GM12878 (cell line): ENCODE results near the gene MICAL3. TPM values are rescaled to one million over a fixed set of nuclear protein-coding genes. Genes with fewer than 3 reads are reported as not detected.
A peak's percentile ranks its signal among the peaks of the same experiment; 100 is the strongest.

Experiments
- BCL11A ChIP-seq: IDR thresholded peaks from 2 replicates; pipeline ENCODE4 v1.6.1; 2011; ENCODE audit warnings: low read depth, low read length
- CBX3 ChIP-seq: fragments of 200-600 bp; sonication (generic); IDR thresholded peaks from 2 replicates; pipeline ENCODE4 v1.6.1; 2016; ENCODE audit warnings: low read depth, borderline replicate concordance
- CEBPZ ChIP-seq: fragments of 150-350 bp; IDR thresholded peaks from 2 replicates; pipeline ENCODE4 v1.6.1; 2016; ENCODE audit warnings: low read depth, low read length
- CHD1 ChIP-seq: IDR thresholded peaks from 2 replicates; pipeline ENCODE4 v1.6.1; 2012; ENCODE audit warnings: low read depth, low read length, improper control_type of control experiment
- CTCF ChIP-seq, 3 experiments: IDR thresholded peaks in 2 of 3; conservative IDR thresholded peaks in 1 of 3; 2 replicates each; pipeline ENCODE4 v1.5.1; 2011; ENCODE audit warnings: low read depth in 3 of 3, low read length in 3 of 3, mild to moderate bottlenecking in 3 of 3, control low read depth in 2 of 3, moderate library complexity in 2 of 3, inconsistent platforms in 1 of 3, mixed read lengths in 1 of 3; ENCODE audit not compliant: control insufficient read depth in 2 of 3, insufficient read depth in 1 of 3; ENCODE audit errors: extremely low read depth in 1 of 3
- IKZF2 ChIP-seq, 2 experiments: fragments of 450-650 bp; IDR thresholded peaks; 2 replicates each; pipeline ENCODE4 v1.6.1; 2017; ENCODE audit warnings: mild to moderate bottlenecking in 2 of 2, moderate library complexity in 2 of 2
- NFXL1 ChIP-seq: fragments of 450-650 bp; IDR thresholded peaks from 2 replicates; pipeline ENCODE4 v1.6.1; 2017; ENCODE audit warnings: antibody characterized with exemption, mild to moderate bottlenecking, borderline replicate concordance
- NKRF ChIP-seq: fragments of 450-650 bp; conservative IDR thresholded peaks from 2 replicates; pipeline ENCODE4 v1.6.1; 2017; ENCODE audit warnings: mild to moderate bottlenecking, moderate library complexity
- NRF1 ChIP-seq: conservative IDR thresholded peaks from 2 replicates; pipeline ENCODE4 v1.6.1; 2011; ENCODE audit warnings: mild to moderate bottlenecking, low read depth, low read length, improper control_type of control experiment
- POLR2A ChIP-seq: IDR thresholded peaks from 2 replicates; pipeline ENCODE4 v1.6.1; 2011; ENCODE audit warnings: low read depth, mild to moderate bottlenecking, low read length
- POLR2AphosphoS2 ChIP-seq: IDR thresholded peaks from 2 replicates; pipeline ENCODE4 v1.6.1; 2011; ENCODE audit warnings: low read depth, mild to moderate bottlenecking, low read length, improper control_type of control experiment, moderate library complexity
- RAD21 ChIP-seq: IDR thresholded peaks from 2 replicates; pipeline ENCODE4 v1.6.1; 2011; ENCODE audit warnings: mild to moderate bottlenecking, low read depth, low read length, moderate library complexity; ENCODE audit not compliant: insufficient read depth
- RFX5 ChIP-seq: IDR thresholded peaks from 2 replicates; pipeline ENCODE4 v1.6.1; 2011; ENCODE audit warnings: low read depth, low read length, improper control_type of control experiment
- SMC3 ChIP-seq: IDR thresholded peaks from 2 replicates; pipeline ENCODE4 v1.6.1; 2011; ENCODE audit warnings: low read length, improper control_type of control experiment, borderline replicate concordance
- SUPT20H ChIP-seq: IDR thresholded peaks from 2 replicates; pipeline ENCODE4 v1.6.1; 2011; ENCODE audit warnings: low read depth, mild to moderate bottlenecking, low read length, moderate library complexity, borderline replicate concordance; ENCODE audit not compliant: control insufficient read depth
- TARDBP ChIP-seq: IDR thresholded peaks from 2 replicates; pipeline ENCODE4 v1.6.1; 2016; ENCODE audit warnings: borderline replicate concordance
- ZNF687 ChIP-seq: fragments of 450-650 bp; IDR thresholded peaks from 2 replicates; pipeline ENCODE4 v1.6.1; 2017; ENCODE audit warnings: mild to moderate bottlenecking, moderate library complexity
- polyA plus RNA-seq, 11 experiments: library from polyadenylated mRNA; depleted of rRNA in 4 of 11; unstranded in 6 of 11; stranded (reverse) in 5 of 11; fragments of >200 nt; fragmentation: Nextera tagmentation in 4 of 11; fragmentation: Illumina TruSeq in 1 of 11; extraction: Ambion mirVana in 4 of 11; extraction: Trizol in 1 of 11; gene quantifications; 1 replicate in 1 of 11; 2 replicates in 10 of 11; pipeline versions ENCODE4 v1.2.1 to v1.2.3, GENCODE V29; 2011 to 2016; ENCODE audit warnings: inconsistent platforms in 2 of 11, missing spikeins in 2 of 11, low read depth in 1 of 11
- total RNA-seq, 4 experiments: library from RNA; depleted of rRNA in 3 of 4; stranded (reverse); fragments of >200 nt in 3 of 4; fragmentation: Illumina TruSeq in 1 of 4; extraction: Trizol in 1 of 4; gene quantifications; 2 replicates each; pipeline versions ENCODE4 v1.2.1 to v1.2.3, GENCODE V29; 2013 to 2021

Gene MICAL3
- total and polyA plus RNA-seq, 10 of the 15 experiments (the other 5 are each of a cell fraction or from before 2014, with no cell fraction given): 2.6 to 92.2 (median 24.0) TPM

- TF ChIP-seq SMC3 (peak; percentile 64), RFX5 (no peak), IKZF2 (IDR thresholded peaks at IDR 0.05) (peak in 1 of 2 experiments; percentile 42; a peak in 1 of 4 replicates), NKRF (no peak), POLR2AphosphoS2 (no peak), NRF1 (no peak), ZNF687 (no peak), CEBPZ (no peak), CTCF (IDR thresholded peaks at IDR 0.05 in 2 of 3, conservative IDR thresholded peaks at IDR 0.05 in 1 of 3; ENCODE audit: control insufficient read depth in 2 of 3, extremely low read depth in 1 of 3, insufficient read depth in 1 of 3, low read depth in 3 of 3, low read length in 3 of 3) (peak; percentile 74 to 84 (median 79); a peak in 5 of 6 replicates), RAD21 (peak; percentile 51), SUPT20H (no peak), BCL11A (no peak), CBX3 (no peak), TARDBP (no peak), CHD1 (peak; percentile 49; the same call in 1 of the 2 replicates), POLR2A (peak; percentile 59; the same call in 1 of the 2 replicates), NFXL1 (no peak)
Observed at GRCh38 chr22:17785185-17786184, 238.9 kb downstream of the MICAL3 start (continued).
